ENCODE measurements around the gene MAML2.
"Not testable (repeated sequence)": the region's sequence is repeated elsewhere in the genome, so short reads cannot be mapped to it uniquely, and the experiment has no call there.

Gene MAML2

GRCh38 chr11:96292291-96293010, 50.5 kb downstream of the MAML2 start:
- DNase-seq (ENCODE audit: low read depth): no peak

DNA sequence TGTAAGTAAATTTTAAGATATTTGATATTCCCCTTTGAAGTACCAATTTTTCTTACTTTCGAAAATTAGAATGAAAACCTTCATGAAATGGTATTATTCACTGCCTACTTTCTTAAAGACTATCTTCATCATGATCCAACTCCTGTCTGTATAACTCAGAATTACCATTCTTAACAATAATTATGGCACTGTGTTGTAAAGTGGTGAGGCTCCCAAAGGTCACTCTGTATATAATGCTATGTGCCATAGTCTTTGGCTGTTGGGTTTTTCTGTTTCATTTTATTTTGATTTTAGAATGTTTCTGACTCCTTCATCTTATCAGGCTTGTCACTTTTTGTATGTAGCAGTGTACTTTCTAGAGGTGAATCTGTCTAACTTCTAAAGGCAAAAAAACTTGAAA, 52.4 kb downstream of the MAML2 start:
- no peak for DNase-seq (ENCODE audit: low read depth)

GRCh38 chr11:96290031-96290430, 53.0 kb downstream of the MAML2 start:
- DNase-seq (ENCODE audit: low read depth): no peak

GRCh38 chr11:96288915-96289314, 54.1 kb downstream of the MAML2 start:
- DNase-seq (ENCODE audit: low read depth): no peak

DNA sequence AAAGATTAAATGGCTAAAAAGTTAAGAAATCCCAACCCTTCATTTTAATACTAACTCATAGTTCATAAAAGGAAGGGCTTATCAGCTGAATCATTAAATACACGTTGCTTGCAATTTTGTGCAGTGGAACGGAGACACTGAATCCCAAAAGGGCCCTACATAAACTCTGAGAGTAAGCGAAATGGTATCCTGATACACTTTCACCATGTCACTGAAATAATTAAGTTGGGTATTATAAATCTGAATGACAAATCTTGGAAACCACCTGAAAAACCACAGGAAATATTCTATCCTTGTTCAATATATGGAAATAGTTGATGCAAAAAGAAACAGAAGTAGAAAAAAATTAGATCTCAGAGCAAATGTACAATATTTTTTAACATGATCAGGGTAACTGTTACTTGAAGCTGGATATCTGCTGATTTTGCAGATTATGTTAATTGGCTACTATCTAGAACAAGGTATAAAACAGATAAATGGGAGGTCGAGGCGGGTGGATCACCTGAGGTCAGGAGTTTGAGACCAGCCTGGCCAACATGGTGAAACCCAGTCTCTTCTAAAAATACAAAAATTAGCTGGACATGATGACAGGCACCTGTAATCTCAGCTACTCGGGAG, 55.1 kb downstream of the MAML2 start:
- no peak for DNase-seq (ENCODE audit: low read depth)

DNA sequence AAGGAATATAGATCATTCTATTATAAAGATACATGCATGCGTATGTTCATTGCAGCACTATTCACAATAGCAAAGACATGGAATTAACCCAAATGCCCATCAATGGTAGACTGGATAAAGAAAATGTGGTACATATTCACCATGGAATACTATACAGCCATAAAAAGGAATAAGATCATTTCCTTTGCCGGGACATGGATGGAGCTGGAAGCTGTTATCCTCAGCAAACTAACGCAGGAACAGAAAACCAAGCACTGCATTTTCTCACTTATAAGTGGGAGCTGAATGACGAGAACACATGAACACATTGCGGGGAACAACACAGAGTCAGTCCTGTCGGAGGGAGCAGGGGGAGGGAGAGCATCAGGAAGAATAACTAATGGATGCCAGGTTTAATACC, 57.0 kb downstream of the MAML2 start:
- not testable (repeated sequence) for DNase-seq (ENCODE audit: low read depth)

- DNase-seq (ENCODE audit: low read depth): no peak
These were observed 58.1 kb downstream of the MAML2 start for GRCh38 chr11:96284917-96285316.

DNA sequence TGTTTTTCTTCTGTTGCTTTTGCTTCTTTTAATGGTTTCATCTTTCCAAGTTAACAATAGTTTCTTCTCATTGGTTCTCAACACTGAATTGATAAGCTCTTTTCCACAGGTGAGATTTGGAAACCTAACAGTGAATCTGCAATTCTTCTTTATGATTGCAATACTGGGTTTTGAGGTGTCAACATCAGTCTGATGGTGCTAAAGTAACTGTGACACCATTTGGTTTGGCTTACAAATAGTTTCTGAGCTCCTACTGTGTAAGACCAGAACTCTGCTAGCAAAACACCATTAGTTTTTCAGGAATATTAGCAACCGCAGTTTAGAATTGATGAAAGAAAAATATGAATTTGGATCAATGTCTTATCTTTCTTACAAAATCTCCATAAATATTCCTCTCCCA, 58.6 kb downstream of the MAML2 start:
- no peak for DNase-seq (ENCODE audit: low read depth)

- DNase-seq (ENCODE audit: low read depth): no peak
These were observed 60.3 kb downstream of the MAML2 start for GRCh38 chr11:96282625-96283220.

- DNase-seq (ENCODE audit: low read depth): no peak
These were observed 62.6 kb downstream of the MAML2 start for GRCh38 chr11:96280444-96280843.

GRCh38 chr11:96279896-96280290, 63.1 kb downstream of the MAML2 start:
- no peak for DNase-seq (ENCODE audit: low read depth)

DNA sequence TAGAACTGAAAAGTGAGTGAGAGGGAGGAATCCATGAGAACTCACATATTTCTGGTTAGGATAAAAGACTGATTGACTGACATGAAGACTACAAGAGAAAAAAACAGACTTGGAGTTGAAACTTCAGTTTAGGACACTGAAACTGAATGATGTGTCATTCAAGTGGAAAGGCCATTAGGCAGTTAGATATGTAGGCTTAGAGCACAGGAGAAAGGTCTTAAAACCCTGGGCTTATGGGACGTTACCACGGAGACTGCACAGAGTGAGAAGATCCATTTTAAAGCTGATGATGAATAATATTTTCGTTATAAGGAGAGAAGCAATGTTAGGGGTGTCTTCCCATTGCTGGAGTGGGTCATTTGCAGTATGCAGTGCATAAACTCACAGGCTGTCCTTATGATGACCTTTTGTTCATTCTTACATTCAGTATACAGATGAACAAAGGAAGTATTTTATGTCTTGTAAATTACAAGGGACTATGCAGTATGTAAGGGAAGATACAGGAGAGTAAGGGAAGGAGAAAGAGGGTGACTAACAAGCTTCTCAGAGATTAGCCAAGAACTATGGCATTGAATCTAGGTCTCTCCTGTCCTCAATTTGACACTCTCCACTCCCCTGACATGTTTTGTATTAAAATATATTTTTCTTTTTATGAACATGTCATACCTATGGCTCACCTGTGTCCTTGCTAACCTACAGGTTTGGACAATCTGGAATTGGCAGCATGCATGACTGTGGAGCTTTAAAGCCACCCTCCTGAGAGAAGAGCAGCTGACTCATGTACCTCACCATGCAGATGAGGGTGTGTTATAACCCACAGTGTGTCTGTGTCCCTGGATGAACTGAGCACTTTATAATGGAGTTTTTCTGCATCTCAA, 63.7 kb downstream of the MAML2 start:
- no peak for DNase-seq (ENCODE audit: low read depth)

DNA sequence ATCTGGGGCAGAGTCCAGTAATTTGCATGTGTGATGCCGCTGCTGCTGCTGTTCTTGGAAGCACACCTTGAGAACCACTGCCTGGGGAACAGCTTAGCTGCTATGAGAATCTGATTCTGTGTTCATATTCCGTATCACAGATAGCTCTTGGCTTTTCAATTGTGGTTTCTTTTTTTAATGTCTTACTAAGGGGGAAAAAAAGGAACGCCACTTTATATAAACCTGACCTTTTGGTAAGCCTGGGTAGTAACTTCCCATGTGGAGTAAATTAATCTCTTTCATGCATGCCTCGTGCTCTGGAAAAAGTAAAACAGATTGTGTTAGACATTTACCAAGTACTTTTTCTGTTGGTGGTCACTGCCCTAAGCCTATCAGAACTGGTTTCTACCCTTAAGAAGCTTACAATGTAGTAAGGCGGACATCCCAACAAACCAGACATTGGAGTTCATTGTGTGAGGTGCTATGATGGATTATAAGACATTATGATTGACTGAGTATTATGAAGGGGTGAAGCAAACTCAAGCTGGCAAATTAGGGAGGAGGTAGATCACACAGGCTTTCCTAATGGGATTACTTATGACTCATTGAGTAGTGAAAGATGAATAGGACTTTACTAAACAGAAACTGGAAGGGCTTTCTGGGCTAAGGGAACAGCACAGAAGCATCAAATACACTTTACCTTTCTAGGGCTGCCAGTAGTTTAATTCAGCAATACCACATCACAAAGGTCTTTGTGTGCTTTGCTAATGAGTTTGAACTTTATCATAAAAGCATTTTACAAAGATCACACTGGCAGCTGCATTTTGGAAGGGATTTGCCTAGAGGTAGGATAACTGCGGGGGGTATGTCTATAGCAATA, 64.7 kb downstream of the MAML2 start:
- DNase-seq (ENCODE audit: low read depth): no peak

- no peak for DNase-seq (ENCODE audit: low read depth)
These were observed 65.3 kb downstream of the MAML2 start for GRCh38 chr11:96277696-96278038.

- no peak for DNase-seq (ENCODE audit: low read depth)
These were observed 66.2 kb downstream of the MAML2 start for GRCh38 chr11:96276836-96277235.

- no peak for DNase-seq (ENCODE audit: low read depth)
These were observed 67.0 kb downstream of the MAML2 start for GRCh38 chr11:96275801-96276594.

DNA sequence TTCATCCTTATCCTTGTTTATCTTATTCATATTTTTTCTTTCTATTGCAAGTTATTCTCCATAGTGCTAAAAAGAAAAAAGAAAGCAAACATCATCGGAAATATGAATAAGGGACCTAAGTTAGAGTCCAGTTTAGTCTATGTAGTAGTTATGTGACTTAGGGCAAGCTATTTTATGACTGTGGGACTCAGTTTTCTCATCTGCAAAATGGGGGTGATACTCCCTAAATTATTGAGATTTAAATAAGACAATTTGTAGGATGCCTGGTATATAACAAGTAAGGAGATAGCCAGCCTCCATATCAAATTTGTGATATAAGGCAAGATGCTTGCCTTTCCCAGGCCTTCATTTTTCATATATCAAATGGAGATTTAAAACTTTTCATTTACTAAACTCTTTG, 69.5 kb downstream of the MAML2 start:
- no peak for DNase-seq (ENCODE audit: low read depth)

GRCh38 chr11:96272529-96273222, 70.3 kb downstream of the MAML2 start:
- DNase-seq (ENCODE audit: low read depth): no peak

- DNase-seq (ENCODE audit: low read depth): no peak
These were observed 71.2 kb downstream of the MAML2 start for GRCh38 chr11:96271777-96272176.

DNA sequence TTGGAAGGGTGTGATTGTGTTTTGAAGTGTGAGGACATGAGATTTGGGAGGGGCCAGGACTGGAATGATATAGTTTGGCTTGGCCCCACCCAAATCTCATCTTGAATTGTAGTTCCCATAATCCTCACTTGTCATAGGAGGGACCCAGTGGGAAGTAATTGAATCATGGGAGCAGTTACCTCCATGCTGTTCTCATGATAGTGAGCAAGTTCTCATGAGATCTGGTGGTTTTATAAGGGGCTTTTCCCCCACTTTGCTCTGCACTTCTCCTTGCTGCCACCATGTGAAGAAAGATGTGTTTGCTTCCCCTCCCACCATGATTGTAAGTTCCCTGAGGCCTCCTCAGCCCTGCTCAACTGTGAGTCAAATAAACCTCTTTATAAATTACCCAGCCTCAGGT, 71.6 kb downstream of the MAML2 start:
- DNase-seq (ENCODE audit: low read depth): not testable (repeated sequence)

Measured in non-pigmented ciliary epithelial cell (primary cell).